ENCODE measurements around the gene AMBRA1. TPM values are rescaled to one million over a fixed set of nuclear protein-coding genes. Genes with fewer than 3 reads are reported as not detected.

Gene AMBRA1
- total and polyA plus RNA-seq, 8 donors, result 4.6 to 59.4 (median 23.3) TPM

- Histone ChIP-seq H3K27ac (no peak overlapping the region), H3K36me3 (peaks cover 5 to 34% (median 22%) of the 10 kb centered on the region in 4 donors), H3K4me1 (peaks cover 0 to 27% (median 15%) of the 10 kb centered on the region in 4 donors), H3K27me3 (no peaks in the 10 kb centered on the region), H3K9me3 (no peaks in the 10 kb centered on the region), H3K4me3 (no peak overlapping the region)
- intact Hi-C loops (cut with DNase I; ENCODE audit: low total_unique reads), result no loop called here
- DNase-seq, result no peak
- TF ChIP-seq EP300 (IDR thresholded peaks at IDR 0.05) (no peak), POLR2AphosphoS5 (IDR thresholded peaks at IDR 0.05) (no peak), CTCF (IDR thresholded peaks at IDR 0.05) (no peak), POLR2A (IDR thresholded peaks at IDR 0.05) (no peak)
- 29 to 77% (median 49%) methylated on average over 2 of the region's 2 CpGs for WGBS, 5 donors
Observed at GRCh38 chr11:46511342-46511741, 82.5 kb downstream of the AMBRA1 start.

- Histone ChIP-seq H3K9me3 (no peaks in the 10 kb centered on the region), H3K27me3 (no peaks in the 10 kb centered on the region), H3K4me1 (peaks cover 0 to 21% (median 9%) of the 10 kb centered on the region in 4 donors), H3K27ac (no peak overlapping the region), H3K4me3 (no peak overlapping the region), H3K36me3 (peaks cover 13 to 63% (median 52%) of the 10 kb centered on the region in 4 donors)
- TF ChIP-seq POLR2AphosphoS5 (IDR thresholded peaks at IDR 0.05) (no peak), POLR2A (IDR thresholded peaks at IDR 0.05) (no peak), CTCF (IDR thresholded peaks at IDR 0.05) (no peak), EP300 (IDR thresholded peaks at IDR 0.05) (no peak)
- intact Hi-C loops (cut with DNase I; ENCODE audit: low total_unique reads), result no loop called here
- WGBS, 5 donors, result 89 to 100% (median 98%) methylated on average over 1 of the region's 1 CpG
- no peak for DNase-seq
Observed at GRCh38 chr11:46508360-46508759, 85.5 kb downstream of the AMBRA1 start.

- Histone ChIP-seq H3K4me1 (peaks cover 0 to 14% (median 7%) of the 10 kb centered on the region in 4 donors), H3K9me3 (no peaks in the 10 kb centered on the region), H3K4me3 (no peak overlapping the region), H3K27ac (peak overlapping the region in 1 of 5 donors; percentile 9), H3K27me3 (no peaks in the 10 kb centered on the region), H3K36me3 (peaks cover 13 to 60% (median 55%) of the 10 kb centered on the region in 4 donors)
- WGBS, 5 donors, result 75 to 89% (median 78%) methylated on average over 2 of the region's 2 CpGs
- no peak for TF ChIP-seq CTCF (IDR thresholded peaks at IDR 0.05)
- TF ChIP-seq POLR2A (IDR thresholded peaks at IDR 0.05), result no peak
- no peak for TF ChIP-seq EP300 (IDR thresholded peaks at IDR 0.05)
- no peak for TF ChIP-seq POLR2AphosphoS5 (IDR thresholded peaks at IDR 0.05)
- intact Hi-C loops (cut with DNase I; ENCODE audit: low total_unique reads), result no loop called here
- DNase-seq, result no peak
Observed at GRCh38 chr11:46506483-46506791, 87.4 kb downstream of the AMBRA1 start.

- H3K27me3 ChIP-seq, result no peaks in the 10 kb centered on the region
- H3K9me3 ChIP-seq, result no peaks in the 10 kb centered on the region
- peaks cover 0 to 9% (median 4%) of the 10 kb centered on the region in 4 donors for H3K4me1 ChIP-seq
- no peak overlapping the region for H3K4me3 ChIP-seq
- WGBS, 5 donors, result 68 to 78% (median 73%) methylated on average over 6 of the region's 6 CpGs
- TF ChIP-seq EP300 (IDR thresholded peaks at IDR 0.05) (no peak), POLR2AphosphoS5 (IDR thresholded peaks at IDR 0.05) (no peak), POLR2A (IDR thresholded peaks at IDR 0.05) (no peak)
- intact Hi-C loops (cut with DNase I; ENCODE audit: low total_unique reads), result no loop called here
- DNase-seq, result no peak
- H3K36me3 ChIP-seq, result peaks cover 13 to 65% (median 59%) of the 10 kb centered on the region in 4 donors
- peak overlapping the region in 1 of 5 donors; percentile 9 for H3K27ac ChIP-seq
Observed at GRCh38 chr11:46505741-46506482, 87.9 kb downstream of the AMBRA1 start.
